Left renal pelvis (tissue), 4 donors: ENCODE data around the gene ACTA2. TPM values are rescaled to one million over a fixed set of nuclear protein-coding genes. Genes with fewer than 3 reads are reported as not detected.

Source experiments
- DNase-seq, 4 donors: peaks; one replicate each; pipeline ENCODE4 v3.0.0-alpha.2; 2013; ENCODE audit warnings: low read depth in 4 of 4, low spot score in 3 of 4
- polyA plus RNA-seq, 4 donors: library from polyadenylated mRNA; unstranded; fragments of 120-200 nt; gene quantifications; one replicate each; pipeline ENCODE4 v1.2.1, GENCODE V29; 2013; ENCODE audit not compliant: insufficient read length in 4 of 4

Gene ACTA2
- polyA plus RNA-seq, 4 donors: 157 to 230 (median 215) TPM

GRCh38 chr10:88982366-88982765 is 29.8 kb upstream of the ACTA2 start:
- no peak for DNase-seq

- no peak for DNase-seq
Observed at GRCh38 chr10:88981435-88981834, 28.9 kb upstream of the ACTA2 start.

- no peak for DNase-seq
Observed at GRCh38 chr10:88980800-88981199, 28.2 kb upstream of the ACTA2 start.

GRCh38 chr10:88980247-88980646 is 27.7 kb upstream of the ACTA2 start:
- no peak for DNase-seq

- no peak for DNase-seq
Observed at GRCh38 chr10:88979603-88980002, 27.0 kb upstream of the ACTA2 start.

GRCh38 chr10:88979153-88979562 is 26.6 kb upstream of the ACTA2 start:
- DNase-seq: no peak

GRCh38 chr10:88978463-88978862 is 25.9 kb upstream of the ACTA2 start:
- no peak for DNase-seq

GRCh38 chr10:88975377-88975720 is 22.8 kb upstream of the ACTA2 start:
- DNase-seq: no peak

GRCh38 chr10:88974446-88975376 is 22.1 kb upstream of the ACTA2 start:
- no peak for DNase-seq

- DNase-seq: no peak
Observed at GRCh38 chr10:88974012-88974411, 21.4 kb upstream of the ACTA2 start.

GRCh38 chr10:88971221-88972061 is 18.9 kb upstream of the ACTA2 start:
- no peak for DNase-seq

- no peak for DNase-seq
Observed at GRCh38 chr10:88968391-88968790, 15.8 kb upstream of the ACTA2 start.

- DNase-seq: no peak
Observed at GRCh38 chr10:88966797-88967196, 14.2 kb upstream of the ACTA2 start.

- DNase-seq: no peak
Observed at GRCh38 chr10:88964869-88965415, 12.4 kb upstream of the ACTA2 start.

GRCh38 chr10:88964360-88964759 is 11.8 kb upstream of the ACTA2 start:
- no peak for DNase-seq

GRCh38 chr10:88963318-88963717 is 10.7 kb upstream of the ACTA2 start:
- DNase-seq: no peak

- no peak for DNase-seq
Observed at GRCh38 chr10:88962336-88962735, 9.8 kb upstream of the ACTA2 start.

- DNase-seq: no peak
Observed at GRCh38 chr10:88961266-88961665, 8.7 kb upstream of the ACTA2 start.

- no peak for DNase-seq
Observed at GRCh38 chr10:88960802-88961201, 8.2 kb upstream of the ACTA2 start.

- DNase-seq: no peak
Observed at GRCh38 chr10:88958721-88959120, 6.1 kb upstream of the ACTA2 start.

- DNase-seq: no peak
Observed at GRCh38 chr10:88957381-88957780, 4.8 kb upstream of the ACTA2 start.
